ENCODE measurements around the gene RFWD3.
A peak's percentile ranks its signal among the peaks of the same experiment; 100 is the strongest.

RFWD3 gene

DNA sequence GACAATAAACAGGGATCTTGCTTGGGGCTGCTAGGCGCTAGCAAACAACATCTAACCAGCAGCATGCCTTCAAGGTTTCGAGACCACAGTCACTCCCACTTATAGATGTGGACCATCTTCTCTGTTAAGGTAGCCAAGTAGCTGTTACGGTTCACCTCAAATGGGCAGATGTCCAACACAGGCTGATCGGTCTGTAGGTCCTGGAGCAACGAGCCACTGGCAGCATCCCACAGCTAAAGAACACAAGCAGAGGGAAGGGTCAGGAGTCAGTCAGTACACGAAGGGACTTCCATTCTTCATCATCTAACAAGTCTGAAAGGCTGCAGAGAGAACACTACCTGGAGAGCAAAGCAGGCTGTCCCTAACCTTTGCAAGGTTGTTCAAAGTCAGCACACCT is 42.8 kb downstream of the RFWD3 start:
- H3K27ac ChIP-seq (ENCODE audit: low read depth in 2 of 2, low read length in 2 of 2): no peak overlapping the region
- H3K9ac ChIP-seq (ENCODE audit: low read depth in 1 of 2, low read length in 2 of 2): no peak overlapping the region
- H3K36me3 ChIP-seq (ENCODE audit: control insufficient read depth in 2 of 2, insufficient read depth in 2 of 2, low read length in 2 of 2): peaks cover 40 to 56% of the 10 kb centered on the region in 2 donors
- H3K4me1 ChIP-seq (ENCODE audit: control insufficient read depth in 2 of 2, insufficient read depth in 2 of 2, low read length in 2 of 2): no peaks in the 10 kb centered on the region
- H3K9me3 ChIP-seq (ENCODE audit: control insufficient read depth in 2 of 2, low read length in 2 of 2): no peaks in the 10 kb centered on the region
- no peaks in the 10 kb centered on the region for H3K27me3 ChIP-seq (ENCODE audit: control insufficient read depth in 2 of 2, insufficient read depth in 2 of 2, low read length in 2 of 2)
- H3K4me3 ChIP-seq (ENCODE audit: low read length in 2 of 2): no peak overlapping the region

- Histone ChIP-seq H3K4me3 (ENCODE audit: low read length in 2 of 2) (no peak overlapping the region), H3K27me3 (ENCODE audit: control insufficient read depth in 2 of 2, insufficient read depth in 2 of 2, low read length in 2 of 2) (no peaks in the 10 kb centered on the region), H3K36me3 (ENCODE audit: control insufficient read depth in 2 of 2, insufficient read depth in 2 of 2, low read length in 2 of 2) (peaks cover 35 to 51% of the 10 kb centered on the region in 2 donors), H3K27ac (ENCODE audit: low read depth in 2 of 2, low read length in 2 of 2) (no peak overlapping the region), H3K9ac (ENCODE audit: low read depth in 1 of 2, low read length in 2 of 2) (no peak overlapping the region), H3K4me1 (ENCODE audit: control insufficient read depth in 2 of 2, insufficient read depth in 2 of 2, low read length in 2 of 2) (no peaks in the 10 kb centered on the region), H3K9me3 (ENCODE audit: control insufficient read depth in 2 of 2, low read length in 2 of 2) (no peaks in the 10 kb centered on the region)
Measured at GRCh38 chr16:74623214-74623838, 43.4 kb downstream of the RFWD3 start.

DNA sequence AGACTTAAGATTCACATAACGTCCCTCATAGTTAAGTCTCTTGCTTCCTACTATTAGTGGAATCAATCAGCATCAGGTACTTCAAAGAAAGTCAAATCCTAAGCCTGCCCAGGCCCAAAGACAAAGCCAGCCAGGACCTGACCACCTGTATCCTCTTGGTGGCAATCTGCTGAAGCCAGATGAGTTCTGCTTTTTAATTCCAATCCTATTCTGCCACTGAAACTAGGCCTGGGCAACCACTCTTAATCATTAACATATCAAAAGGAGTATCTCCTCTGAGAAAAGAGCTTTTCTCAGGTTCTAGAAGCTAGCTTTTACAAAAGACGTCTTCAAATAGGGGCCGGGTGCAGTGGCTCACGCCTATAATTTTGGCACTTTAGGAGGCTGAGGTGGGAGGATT is 44.7 kb downstream of the RFWD3 start:
- no peaks in the 10 kb centered on the region for H3K27me3 ChIP-seq (ENCODE audit: control insufficient read depth in 2 of 2, insufficient read depth in 2 of 2, low read length in 2 of 2)
- no peak overlapping the region for H3K4me3 ChIP-seq (ENCODE audit: low read length in 2 of 2)
- no peak overlapping the region for H3K9ac ChIP-seq (ENCODE audit: low read depth in 1 of 2, low read length in 2 of 2)
- H3K27ac ChIP-seq (ENCODE audit: low read depth in 2 of 2, low read length in 2 of 2): no peak overlapping the region
- H3K4me1 ChIP-seq (ENCODE audit: control insufficient read depth in 2 of 2, insufficient read depth in 2 of 2, low read length in 2 of 2): no peaks in the 10 kb centered on the region
- H3K36me3 ChIP-seq (ENCODE audit: control insufficient read depth in 2 of 2, insufficient read depth in 2 of 2, low read length in 2 of 2): peaks cover 24 to 40% of the 10 kb centered on the region in 2 donors
- H3K9me3 ChIP-seq (ENCODE audit: control insufficient read depth in 2 of 2, low read length in 2 of 2): no peaks in the 10 kb centered on the region

DNA sequence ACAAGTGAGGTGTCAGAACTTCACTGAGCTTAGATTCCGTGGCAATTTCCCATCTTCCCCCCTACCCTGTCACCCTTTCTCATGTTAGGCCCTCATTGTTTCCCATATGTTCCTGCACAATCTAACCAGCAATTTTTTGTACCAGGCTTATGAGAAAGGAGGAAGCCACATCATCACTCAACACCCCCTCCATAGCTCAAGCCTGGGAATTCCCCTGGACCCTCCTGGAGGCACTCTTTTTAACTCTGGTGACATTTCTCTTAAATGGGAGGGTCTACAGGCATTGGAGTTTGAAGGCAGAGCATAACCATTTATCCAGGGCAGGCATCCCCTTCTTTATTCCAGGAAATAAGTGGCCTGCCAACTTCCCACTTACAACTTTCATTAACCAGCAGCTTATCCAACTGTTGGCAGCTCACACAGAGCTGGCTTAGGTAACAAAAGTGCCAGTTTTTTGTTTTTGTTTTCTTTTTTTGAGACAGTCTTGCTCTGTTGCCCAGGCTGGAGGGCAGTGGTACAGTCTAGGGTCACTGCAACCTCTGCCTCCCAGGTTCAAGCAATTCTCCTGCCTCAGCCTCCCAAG is 49.4 kb downstream of the RFWD3 start:
- Histone ChIP-seq H3K4me1 (ENCODE audit: control insufficient read depth in 2 of 2, insufficient read depth in 2 of 2, low read length in 2 of 2) (no peaks in the 10 kb centered on the region), H3K9me3 (ENCODE audit: control insufficient read depth in 2 of 2, low read length in 2 of 2) (no peaks in the 10 kb centered on the region), H3K27ac (ENCODE audit: low read depth in 2 of 2, low read length in 2 of 2) (no peak overlapping the region), H3K9ac (ENCODE audit: low read depth in 1 of 2, low read length in 2 of 2) (no peak overlapping the region), H3K36me3 (ENCODE audit: control insufficient read depth in 2 of 2, insufficient read depth in 2 of 2, low read length in 2 of 2) (peaks cover 0 to 8% of the 10 kb centered on the region in 2 donors), H3K4me3 (ENCODE audit: low read length in 2 of 2) (no peak overlapping the region), H3K27me3 (ENCODE audit: control insufficient read depth in 2 of 2, insufficient read depth in 2 of 2, low read length in 2 of 2) (no peaks in the 10 kb centered on the region)

GRCh38 chr16:74611721-74612120 is 55.0 kb downstream of the RFWD3 start:
- H3K36me3 ChIP-seq (ENCODE audit: control insufficient read depth in 2 of 2, insufficient read depth in 2 of 2, low read length in 2 of 2): peaks cover 0 to 4% of the 10 kb centered on the region in 2 donors
- H3K4me3 ChIP-seq (ENCODE audit: low read length in 2 of 2): no peak overlapping the region
- no peaks in the 10 kb centered on the region for H3K9me3 ChIP-seq (ENCODE audit: control insufficient read depth in 2 of 2, low read length in 2 of 2)
- no peaks in the 10 kb centered on the region for H3K27me3 ChIP-seq (ENCODE audit: control insufficient read depth in 2 of 2, insufficient read depth in 2 of 2, low read length in 2 of 2)
- no peak overlapping the region for H3K9ac ChIP-seq (ENCODE audit: low read depth in 1 of 2, low read length in 2 of 2)
- no peak overlapping the region for H3K27ac ChIP-seq (ENCODE audit: low read depth in 2 of 2, low read length in 2 of 2)
- no peaks in the 10 kb centered on the region for H3K4me1 ChIP-seq (ENCODE audit: control insufficient read depth in 2 of 2, insufficient read depth in 2 of 2, low read length in 2 of 2)

DNA sequence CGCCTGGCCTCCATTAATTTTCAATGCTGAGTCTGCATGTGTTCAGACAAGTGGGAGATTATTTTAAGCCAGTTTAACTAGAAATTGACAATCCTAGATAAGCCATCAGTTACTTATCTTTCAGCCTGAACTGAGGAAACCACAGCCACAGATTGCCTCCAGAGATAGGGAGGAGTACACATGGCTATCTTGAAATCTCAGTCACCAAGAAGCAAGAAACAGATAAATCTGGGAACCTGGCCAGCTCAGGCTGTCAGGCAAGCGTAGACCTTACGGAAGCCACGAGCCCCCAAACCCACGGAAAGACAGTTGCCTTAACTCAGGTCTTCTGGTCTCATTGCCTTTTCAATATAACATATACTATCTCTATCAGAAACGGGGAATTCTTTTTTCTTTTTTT is 57.7 kb downstream of the RFWD3 start:
- Histone ChIP-seq H3K27me3 (ENCODE audit: control insufficient read depth in 2 of 2, insufficient read depth in 2 of 2, low read length in 2 of 2) (no peaks in the 10 kb centered on the region), H3K4me1 (ENCODE audit: control insufficient read depth in 2 of 2, insufficient read depth in 2 of 2, low read length in 2 of 2) (peaks cover 11 to 12% of the 10 kb centered on the region in 2 donors), H3K27ac (ENCODE audit: low read depth in 2 of 2, low read length in 2 of 2) (no peak overlapping the region)

GRCh38 chr16:74608381-74608780 is 58.3 kb downstream of the RFWD3 start:
- H3K27me3 ChIP-seq (ENCODE audit: control insufficient read depth in 2 of 2, insufficient read depth in 2 of 2, low read length in 2 of 2): no peaks in the 10 kb centered on the region
- no peak overlapping the region for H3K27ac ChIP-seq (ENCODE audit: low read depth in 2 of 2, low read length in 2 of 2)
- H3K4me3 ChIP-seq (ENCODE audit: low read length in 2 of 2): no peak overlapping the region
- no peaks in the 10 kb centered on the region for H3K36me3 ChIP-seq (ENCODE audit: control insufficient read depth in 2 of 2, insufficient read depth in 2 of 2, low read length in 2 of 2)
- H3K9me3 ChIP-seq (ENCODE audit: control insufficient read depth in 2 of 2, low read length in 2 of 2): no peaks in the 10 kb centered on the region
- no peak overlapping the region for H3K9ac ChIP-seq (ENCODE audit: low read depth in 1 of 2, low read length in 2 of 2)
- peaks cover 11 to 12% of the 10 kb centered on the region in 2 donors for H3K4me1 ChIP-seq (ENCODE audit: control insufficient read depth in 2 of 2, insufficient read depth in 2 of 2, low read length in 2 of 2)

More for the DNA sequence above, 57.7 kb downstream of the RFWD3 start:
- H3K36me3 ChIP-seq (ENCODE audit: control insufficient read depth in 2 of 2, insufficient read depth in 2 of 2, low read length in 2 of 2): no peaks in the 10 kb centered on the region
- H3K4me3 ChIP-seq (ENCODE audit: low read length in 2 of 2): no peak overlapping the region
- H3K9me3 ChIP-seq (ENCODE audit: control insufficient read depth in 2 of 2, low read length in 2 of 2): no peaks in the 10 kb centered on the region
- H3K9ac ChIP-seq (ENCODE audit: low read depth in 1 of 2, low read length in 2 of 2): no peak overlapping the region

DNA sequence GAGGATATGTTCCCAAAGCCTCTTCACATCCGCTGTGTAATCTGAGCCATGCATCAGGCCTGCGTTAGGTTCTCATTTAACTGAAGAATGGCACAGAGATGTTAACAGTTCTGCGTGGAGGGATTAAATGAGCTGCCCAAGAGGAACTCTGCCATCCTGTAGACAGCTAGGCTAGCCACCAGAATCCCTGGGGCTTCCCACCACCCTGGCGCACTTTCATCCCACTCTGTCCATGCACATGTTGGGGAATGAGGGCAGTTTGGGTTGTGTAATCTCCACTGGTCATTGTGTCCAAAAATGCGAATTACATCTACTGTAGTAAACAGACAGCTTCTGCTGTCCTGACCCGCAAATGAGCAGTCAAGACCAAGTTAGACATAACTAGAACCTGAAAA is 58.7 kb downstream of the RFWD3 start:
- Histone ChIP-seq H3K4me3 (ENCODE audit: low read length in 2 of 2) (peak overlapping the region in 1 of 2 donors; percentile 92), H3K9ac (ENCODE audit: low read depth in 1 of 2, low read length in 2 of 2) (no peak overlapping the region), H3K27me3 (ENCODE audit: control insufficient read depth in 2 of 2, insufficient read depth in 2 of 2, low read length in 2 of 2) (no peaks in the 10 kb centered on the region), H3K9me3 (ENCODE audit: control insufficient read depth in 2 of 2, low read length in 2 of 2) (no peaks in the 10 kb centered on the region), H3K27ac (ENCODE audit: low read depth in 2 of 2, low read length in 2 of 2) (no peak overlapping the region), H3K36me3 (ENCODE audit: control insufficient read depth in 2 of 2, insufficient read depth in 2 of 2, low read length in 2 of 2) (no peaks in the 10 kb centered on the region), H3K4me1 (ENCODE audit: control insufficient read depth in 2 of 2, insufficient read depth in 2 of 2, low read length in 2 of 2) (peaks cover 11 to 12% of the 10 kb centered on the region in 2 donors)

DNA sequence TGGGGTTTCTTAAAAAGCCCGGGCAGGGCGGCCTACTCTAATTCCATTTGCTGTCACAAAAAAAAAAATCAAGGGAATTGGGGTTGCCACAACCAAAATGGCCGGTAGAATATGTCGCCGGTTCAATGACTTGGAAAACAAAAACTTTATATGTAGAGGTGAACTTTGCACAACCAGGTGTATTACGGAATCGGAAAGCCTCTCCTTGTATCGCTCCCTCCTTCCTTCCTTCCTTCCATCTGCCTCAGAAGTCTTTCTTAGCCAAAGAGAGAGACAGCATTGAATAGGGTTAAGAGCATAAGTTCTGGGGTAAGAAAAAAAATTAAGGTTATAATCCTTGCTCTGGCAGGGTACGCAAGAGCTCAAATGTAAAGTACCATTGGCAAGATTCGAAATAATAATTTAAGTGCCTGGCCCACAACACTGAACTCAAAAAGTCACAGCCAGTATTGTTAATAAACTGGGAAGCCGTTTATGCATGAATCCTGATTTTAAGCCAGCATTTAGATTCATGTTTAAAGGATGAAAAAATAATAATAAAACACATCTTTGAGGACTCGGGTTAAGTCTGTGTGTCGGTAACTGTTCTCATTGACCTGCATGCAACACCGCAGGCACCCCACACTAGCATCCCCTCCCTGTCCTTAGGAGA is 59.2 kb downstream of the RFWD3 start:
- Histone ChIP-seq H3K4me3 (ENCODE audit: low read length in 2 of 2) (peak overlapping the region; percentile 88 to 92), H3K4me1 (ENCODE audit: control insufficient read depth in 2 of 2, insufficient read depth in 2 of 2, low read length in 2 of 2) (peaks cover 11 to 12% of the 10 kb centered on the region in 2 donors), H3K9me3 (ENCODE audit: control insufficient read depth in 2 of 2, low read length in 2 of 2) (no peaks in the 10 kb centered on the region), H3K27ac (ENCODE audit: low read depth in 2 of 2, low read length in 2 of 2) (peak overlapping the region; percentile 93 to 94), H3K27me3 (ENCODE audit: control insufficient read depth in 2 of 2, insufficient read depth in 2 of 2, low read length in 2 of 2) (no peaks in the 10 kb centered on the region), H3K9ac (ENCODE audit: low read depth in 1 of 2, low read length in 2 of 2) (peak overlapping the region; percentile 58 to 82), H3K36me3 (ENCODE audit: control insufficient read depth in 2 of 2, insufficient read depth in 2 of 2, low read length in 2 of 2) (no peaks in the 10 kb centered on the region)

DNA sequence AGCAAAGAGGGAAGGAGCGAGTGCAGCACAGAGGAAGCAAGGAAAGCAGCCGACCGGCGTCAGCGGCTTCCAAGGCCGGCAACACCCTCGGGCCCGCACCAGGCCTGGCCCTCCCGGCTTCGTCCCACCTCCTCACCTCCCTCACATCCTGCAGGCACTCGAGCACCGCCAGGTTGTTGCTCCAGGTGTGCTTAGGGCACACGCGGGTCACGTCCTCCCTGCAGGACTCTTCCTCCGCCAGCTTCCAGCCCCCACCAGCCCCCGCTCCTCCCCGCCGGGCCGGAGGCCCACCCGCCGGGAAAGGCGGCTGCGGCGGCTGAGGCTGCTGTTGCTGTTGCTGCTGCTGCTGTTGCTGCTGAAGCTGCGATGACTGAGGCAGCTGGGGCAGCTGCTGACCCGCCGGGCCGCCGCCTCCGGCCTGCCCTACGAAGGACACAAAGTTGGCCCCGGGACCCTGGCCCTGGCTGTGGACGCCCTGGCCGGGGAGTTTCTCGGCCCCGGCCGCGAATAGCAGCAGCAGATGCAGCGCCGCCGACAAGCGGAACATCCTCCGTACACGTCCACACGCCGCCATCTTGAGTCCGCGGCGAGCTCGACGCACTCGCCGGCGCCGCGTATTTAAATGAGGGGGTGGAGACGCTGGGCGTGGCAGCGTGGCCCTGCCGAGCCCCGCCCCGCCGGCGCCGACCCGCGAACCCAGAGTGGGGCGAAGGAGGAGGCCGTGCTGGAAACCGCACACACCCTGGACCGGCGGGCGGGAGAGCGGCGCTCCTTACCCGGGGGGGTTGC is 60.0 kb downstream of the RFWD3 start, which contains the start of gene GLG1:
TSS of gene GLG1 (minus strand) at position 594 of the 789 bp plus-strand sequence. CDS start at position 574, 20 bp downstream.
- H3K4me1 ChIP-seq (ENCODE audit: control insufficient read depth in 2 of 2, insufficient read depth in 2 of 2, low read length in 2 of 2): peaks cover 12 to 13% of the 10 kb centered on the region in 2 donors
- no peaks in the 10 kb centered on the region for H3K36me3 ChIP-seq (ENCODE audit: control insufficient read depth in 2 of 2, insufficient read depth in 2 of 2, low read length in 2 of 2)

More for the DNA sequence above, 60.0 kb downstream of the RFWD3 start, which contains the start of gene GLG1:
- peak within 1 kb of the TSS; percentile 82 to 88 for H3K9ac ChIP-seq (ENCODE audit: low read depth in 1 of 2, low read length in 2 of 2)
- no peaks in the 10 kb centered on the region for H3K27me3 ChIP-seq (ENCODE audit: control insufficient read depth in 2 of 2, insufficient read depth in 2 of 2, low read length in 2 of 2)
- H3K9me3 ChIP-seq (ENCODE audit: control insufficient read depth in 2 of 2, low read length in 2 of 2): no peaks in the 10 kb centered on the region
- H3K4me3 ChIP-seq (ENCODE audit: low read length in 2 of 2): peak within 1 kb of the TSS; percentile 88 to 92
- peak within 1 kb of the TSS; percentile 93 to 94 for H3K27ac ChIP-seq (ENCODE audit: low read depth in 2 of 2, low read length in 2 of 2)
